Measurements from ENCODE around the gene HJV. TPM values are rescaled to one million over a fixed set of nuclear protein-coding genes. Genes with fewer than 3 reads are reported as not detected.

Gene HJV
- total and polyA plus RNA-seq, 2 of the 13 experiments (the other 11 are each of a cell fraction or from before 2014, with no cell fraction given), result 0.18 TPM; not detected in 1

GRCh38 chr1:145990249-145990855 lies 31.2 kb downstream of the HJV start (continued):
- TF ChIP-seq PHF21A (CRISPR knock-in tag; IDR thresholded peaks at IDR 0.05) (0 out of 2 replicates have a peak, but pooled peaks have one; percentile 11), PAF1 (CRISPR knock-in tag; IDR thresholded peaks at IDR 0.05) (peak; percentile 68; the same call in 1 of the 2 replicates), NFE2 (CRISPR knock-in tag; IDR thresholded peaks at IDR 0.05) (no peak), SOX13 (IDR thresholded peaks at IDR 0.05) (no peak), SOX13 (CRISPR knock-in tag; conservative IDR thresholded peaks at IDR 0.05 in 1 of 2, IDR thresholded peaks at IDR 0.05 in 1 of 2) (peak in 1 of 2 experiments; percentile 29; a peak in 1 of 4 replicates), ZNF331 (CRISPR knock-in tag; IDR thresholded peaks at IDR 0.05) (0 out of 2 replicates have a peak, but pooled peaks have one; percentile 35), FOSL2 (CRISPR knock-in tag; IDR thresholded peaks at IDR 0.05) (peak; percentile 10; the same call in 1 of the 2 replicates), ZC3H4 (CRISPR knock-in tag; IDR thresholded peaks at IDR 0.05; ENCODE audit: borderline replicate concordance) (peak; percentile 43; the same call in 1 of the 2 replicates)
- TF ChIP-seq, protein P1, sequence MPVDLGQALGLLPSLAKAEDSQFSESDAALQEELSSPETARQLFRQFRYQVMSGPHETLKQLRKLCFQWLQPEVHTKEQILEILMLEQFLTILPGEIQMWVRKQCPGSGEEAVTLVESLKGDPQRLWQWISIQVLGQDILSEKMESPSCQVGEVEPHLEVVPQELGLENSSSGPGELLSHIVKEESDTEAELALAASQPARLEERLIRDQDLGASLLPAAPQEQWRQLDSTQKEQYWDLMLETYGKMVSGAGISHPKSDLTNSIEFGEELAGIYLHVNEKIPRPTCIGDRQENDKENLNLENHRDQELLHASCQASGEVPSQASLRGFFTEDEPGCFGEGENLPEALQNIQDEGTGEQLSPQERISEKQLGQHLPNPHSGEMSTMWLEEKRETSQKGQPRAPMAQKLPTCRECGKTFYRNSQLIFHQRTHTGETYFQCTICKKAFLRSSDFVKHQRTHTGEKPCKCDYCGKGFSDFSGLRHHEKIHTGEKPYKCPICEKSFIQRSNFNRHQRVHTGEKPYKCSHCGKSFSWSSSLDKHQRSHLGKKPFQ (CRISPR knock-in tag; IDR thresholded peaks at IDR 0.05; ENCODE audit: insufficient replicate concordance), result no peak

DNA sequence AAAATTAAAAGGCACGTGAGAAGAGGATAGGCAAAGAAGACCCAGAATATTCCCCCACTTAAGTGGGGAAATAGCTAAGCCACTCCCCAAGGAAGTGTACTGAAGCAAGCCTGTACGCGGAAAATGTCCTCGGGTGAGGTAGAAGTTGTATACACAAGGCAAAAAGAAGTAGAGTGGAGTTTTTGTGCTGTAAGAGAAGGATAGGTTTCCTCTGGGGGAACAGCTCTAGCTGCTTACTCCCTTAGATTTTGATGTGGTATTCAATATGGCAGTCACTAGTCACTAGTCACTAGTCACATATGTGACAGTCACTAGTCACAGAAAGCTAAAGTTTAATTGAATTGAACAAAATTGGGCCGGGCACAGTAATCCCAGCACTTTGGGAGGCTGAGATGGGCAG lies 32.8 kb downstream of the HJV start:
- ATAC-seq, result no peak
- Histone ChIP-seq H3K27me3 (ENCODE audit: control insufficient read depth in 1 of 2, insufficient read depth in 2 of 2, low read length in 2 of 2) (no peaks in the 10 kb centered on the region), H3K4me2 (ENCODE audit: low read depth, low read length) (no peak overlapping the region), H4K20me1 (ENCODE audit: insufficient read depth, low read length) (peaks cover 25% of the 10 kb centered on the region), H3K9me3 (ENCODE audit: low read length) (no peaks in the 10 kb centered on the region), H3K79me2 (ENCODE audit: insufficient read depth, low read length) (peaks cover 4% of the 10 kb centered on the region), H3K36me3 (replicated peaks in 1 of 2; ENCODE audit: control insufficient read depth in 1 of 2, insufficient read depth in 2 of 2, low read length in 2 of 2) (peaks cover 2 to 6% of the 10 kb centered on the region in 2 experiments; a peak in 2 of 5 replicates), H3K9ac (ENCODE audit: insufficient read depth, low read depth, low read length) (no peak overlapping the region), H3K4me1 (ENCODE audit: insufficient read depth, low read length) (peaks cover 78% of the 10 kb centered on the region), H3K4me3 (replicated peaks in 1 of 3; ENCODE audit: insufficient read depth in 1 of 3, low read depth in 2 of 3, low read length in 3 of 3) (no peak overlapping the region), H3K27ac (ENCODE audit: extremely low read length, insufficient read depth, low read length) (no peak overlapping the region), H2AFZ (ENCODE audit: low read length) (no peak overlapping the region)
- ChIA-PET CTCF (ENCODE audit: low intra/inter-chr PET ratio, low total read pairs) (no interaction called here), POLR2A (interaction anchor here (1.6 kb wide), 1 partner anchor 9 kb away, joined by 4 read pairs; no protein-coding TSS in a partner anchor)
- no TSS peak for BruUV-seq (replicated peaks)
- WGBS (ENCODE audit: low lambda C conversion rate), result 47% methylated on average over 5 of the region's 5 CpGs
- in situ Hi-C loops (cut with HindIII; ENCODE audit: extremely low pct_ligation_motif_present, low pct_unique_long_range_greater_than_20kb) (no loop called here), intact Hi-C loops (cut with micrococcal nuclease; ENCODE audit: unreplicated experiment) (no loop called here)
- DNase-seq (ENCODE audit: low spot score), result no peak
- FAIRE-seq, result no peak
- TF ChIP-seq PLRG1 (conservative IDR thresholded peaks at IDR 0.05) (no peak), PHF8 (CRISPR knock-in tag; IDR thresholded peaks at IDR 0.05) (no peak), PCBP2 (optimal IDR thresholded peaks at IDR 0.05; ENCODE audit: low read depth, low read length, poor library complexity, severe bottlenecking) (no peak), TBX2 (CRISPR knock-in tag; IDR thresholded peaks at IDR 0.05; ENCODE audit: borderline replicate concordance) (no peak), RAD51 (IDR thresholded peaks at IDR 0.05; ENCODE audit: borderline replicate concordance) (no peak), RCOR2 (CRISPR knock-in tag; IDR thresholded peaks at IDR 0.05) (no peak), HNRNPUL1 (IDR thresholded peaks at IDR 0.05; ENCODE audit: low read depth, low read length) (no peak), PHB2 (IDR thresholded peaks at IDR 0.05; ENCODE audit: partially characterized antibody) (no peak), CHCHD3 (CRISPR knock-in tag; IDR thresholded peaks at IDR 0.05) (no peak)
- TF ChIP-seq, protein P2, sequence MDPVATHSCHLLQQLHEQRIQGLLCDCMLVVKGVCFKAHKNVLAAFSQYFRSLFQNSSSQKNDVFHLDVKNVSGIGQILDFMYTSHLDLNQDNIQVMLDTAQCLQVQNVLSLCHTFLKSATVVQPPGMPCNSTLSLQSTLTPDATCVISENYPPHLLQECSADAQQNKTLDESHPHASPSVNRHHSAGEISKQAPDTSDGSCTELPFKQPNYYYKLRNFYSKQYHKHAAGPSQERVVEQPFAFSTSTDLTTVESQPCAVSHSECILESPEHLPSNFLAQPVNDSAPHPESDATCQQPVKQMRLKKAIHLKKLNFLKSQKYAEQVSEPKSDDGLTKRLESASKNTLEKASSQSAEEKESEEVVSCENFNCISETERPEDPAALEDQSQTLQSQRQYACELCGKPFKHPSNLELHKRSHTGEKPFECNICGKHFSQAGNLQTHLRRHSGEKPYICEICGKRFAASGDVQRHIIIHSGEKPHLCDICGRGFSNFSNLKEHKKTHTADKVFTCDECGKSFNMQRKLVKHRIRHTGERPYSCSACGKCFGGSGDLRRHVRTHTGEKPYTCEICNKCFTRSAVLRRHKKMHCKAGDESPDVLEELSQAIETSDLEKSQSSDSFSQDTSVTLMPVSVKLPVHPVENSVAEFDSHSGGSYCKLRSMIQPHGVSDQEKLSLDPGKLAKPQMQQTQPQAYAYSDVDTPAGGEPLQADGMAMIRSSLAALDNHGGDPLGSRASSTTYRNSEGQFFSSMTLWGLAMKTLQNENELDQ (CRISPR knock-in tag; IDR thresholded peaks at IDR 0.05; ENCODE audit: borderline replicate concordance), result no peak
